MG63 (cell line): ENCODE results near the gene MS4A1. TPM values are rescaled to one million over a fixed set of nuclear protein-coding genes. Genes with fewer than 3 reads are reported as not detected.
"Not testable (repeated sequence)": the region's sequence is repeated elsewhere in the genome, so short reads cannot be mapped to it uniquely, and the experiment has no call there.

Source experiments
- DNase-seq: peaks from one replicate; pipeline ENCODE4 v3.0.0-alpha.2; 2020
- H3K27me3 ChIP-seq: fragments of 250-450 bp; sonication (Bioruptor Pico); 2 replicates; pipeline ENCODE4 v1.5.1; 2020; ENCODE audit warnings: mild to moderate bottlenecking, moderate library complexity
- H3K36me3 ChIP-seq: fragments of 250-450 bp; sonication (Bioruptor Pico); 2 replicates; pipeline ENCODE4 v1.5.1; 2020; ENCODE audit warnings: mild to moderate bottlenecking, moderate library complexity
- H3K4me3 ChIP-seq: fragments of 250-450 bp; sonication (Bioruptor Pico); 2 replicates; pipeline ENCODE4 v1.5.1; 2020; ENCODE audit warnings: mild to moderate bottlenecking, moderate library complexity
- H3K9me3 ChIP-seq: fragments of 250-450 bp; sonication (Bioruptor Pico); 2 replicates; pipeline ENCODE4 v1.5.1; 2020; ENCODE audit warnings: mild to moderate bottlenecking, moderate library complexity
- total RNA-seq: library from RNA; depleted of rRNA; stranded (reverse); fragments of >200 nt; shearing (Covaris generic); gene quantifications from 2 replicates; pipeline ENCODE4 v1.2.3, GENCODE V29; 2014; ENCODE audit warnings: low replicate concordance

The MS4A1 gene
- total RNA-seq, 1 experiment from 2014 or later: not detected

GRCh38 chr11:60492488-60493009, 36.9 kb downstream of the MS4A1 start, which contains the start of gene MS4A12:
TSS of gene MS4A12 (plus strand) at chr11:60492778. CDS start at chr11:60497319, 4,541 bp downstream.
- no peak within 1 kb of the TSS for H3K4me3 ChIP-seq
- H3K36me3 ChIP-seq: no peaks in the 10 kb centered on the region
- H3K9me3 ChIP-seq: no peaks in the 10 kb centered on the region
- no peaks in the 10 kb centered on the region for H3K27me3 ChIP-seq
- DNase-seq: no peak

GRCh38 chr11:60493454-60493853, 37.8 kb downstream of the MS4A1 start:
- no peak for DNase-seq
- Histone ChIP-seq H3K27me3 (no peaks in the 10 kb centered on the region), H3K9me3 (no peaks in the 10 kb centered on the region), H3K4me3 (no peak overlapping the region), H3K36me3 (no peaks in the 10 kb centered on the region)

GRCh38 chr11:60498399-60498798, 42.8 kb downstream of the MS4A1 start:
- Histone ChIP-seq H3K27me3 (no peaks in the 10 kb centered on the region), H3K4me3 (no peak overlapping the region), H3K36me3 (no peaks in the 10 kb centered on the region)

GRCh38 chr11:60498853-60499252, 43.2 kb downstream of the MS4A1 start:
- H3K4me3 ChIP-seq: no peak overlapping the region
- H3K9me3 ChIP-seq: no peaks in the 10 kb centered on the region
- DNase-seq: peak; percentile 82
- H3K27me3 ChIP-seq: no peaks in the 10 kb centered on the region
- no peaks in the 10 kb centered on the region for H3K36me3 ChIP-seq

More at GRCh38 chr11:60498399-60498798, 42.8 kb downstream of the MS4A1 start:
- DNase-seq: no peak
- no peaks in the 10 kb centered on the region for H3K9me3 ChIP-seq

GRCh38 chr11:60500276-60500910, 44.7 kb downstream of the MS4A1 start:
- DNase-seq: no peak
- no peaks in the 10 kb centered on the region for H3K9me3 ChIP-seq

GRCh38 chr11:60502221-60502775, 46.7 kb downstream of the MS4A1 start:
- no peak for DNase-seq
- Histone ChIP-seq H3K9me3 (no peaks in the 10 kb centered on the region), H3K4me3 (no peak overlapping the region)

More at GRCh38 chr11:60500276-60500910, 44.7 kb downstream of the MS4A1 start:
- H3K4me3 ChIP-seq: no peak overlapping the region
- no peaks in the 10 kb centered on the region for H3K27me3 ChIP-seq
- no peaks in the 10 kb centered on the region for H3K36me3 ChIP-seq

GRCh38 chr11:60504219-60504905, 48.7 kb downstream of the MS4A1 start:
- no peaks in the 10 kb centered on the region for H3K36me3 ChIP-seq
- no peak for DNase-seq
- H3K9me3 ChIP-seq: no peaks in the 10 kb centered on the region
- H3K27me3 ChIP-seq: no peaks in the 10 kb centered on the region
- H3K4me3 ChIP-seq: no peak overlapping the region

More at GRCh38 chr11:60502221-60502775, 46.7 kb downstream of the MS4A1 start:
- H3K36me3 ChIP-seq: no peaks in the 10 kb centered on the region
- no peaks in the 10 kb centered on the region for H3K27me3 ChIP-seq

GRCh38 chr11:60509609-60510008, 54.0 kb downstream of the MS4A1 start:
- not testable (repeated sequence) for H3K36me3 ChIP-seq, H3K27me3 ChIP-seq, H3K9me3 ChIP-seq, H3K4me3 ChIP-seq, DNase-seq

GRCh38 chr11:60510209-60510608, 54.6 kb downstream of the MS4A1 start:
- H3K36me3 ChIP-seq, H3K27me3 ChIP-seq, DNase-seq, H3K9me3 ChIP-seq, H3K4me3 ChIP-seq: not testable (repeated sequence)

GRCh38 chr11:60511393-60511792, 55.7 kb downstream of the MS4A1 start:
- Histone ChIP-seq H3K4me3 (no peak overlapping the region), H3K9me3 (no peaks in the 10 kb centered on the region), H3K36me3 (no peaks in the 10 kb centered on the region), H3K27me3 (no peaks in the 10 kb centered on the region)
- DNase-seq: no peak

- Histone ChIP-seq H3K4me3 (no peak overlapping the region), H3K9me3 (no peaks in the 10 kb centered on the region), H3K36me3 (no peaks in the 10 kb centered on the region), H3K27me3 (no peaks in the 10 kb centered on the region)
- no peak for DNase-seq
These were observed 57.1 kb downstream of the MS4A1 start for GRCh38 chr11:60512651-60513225.

- Histone ChIP-seq H3K4me3 (no peak overlapping the region), H3K36me3 (no peaks in the 10 kb centered on the region), H3K9me3 (no peaks in the 10 kb centered on the region), H3K27me3 (no peaks in the 10 kb centered on the region)
- DNase-seq: no peak
These were observed 58.1 kb downstream of the MS4A1 start for GRCh38 chr11:60513496-60514460.

- no peak for DNase-seq
- H3K4me3 ChIP-seq: no peak within 1 kb of the TSS
- no peaks in the 10 kb centered on the region for H3K36me3 ChIP-seq
- no peaks in the 10 kb centered on the region for H3K9me3 ChIP-seq
- no peaks in the 10 kb centered on the region for H3K27me3 ChIP-seq
These were observed 59.7 kb downstream of the MS4A1 start, which contains the start of gene MS4A13 for GRCh38 chr11:60515144-60515855. TSS of gene MS4A13 (plus strand) at chr11:60515392. CDS start at chr11:60518084, 2,692 bp downstream.
